GM23338 (cell line): Measurements from ENCODE around the gene S1PR1.

Source experiments
- EZH2phosphoT487 ChIP-seq: fragments of 200-600 bp; sonication (generic); IDR thresholded peaks from one replicate; pipeline ENCODE4 v1.8.1; 2018; ENCODE audit warnings: antibody characterized with exemption; ENCODE audit not compliant: unreplicated experiment
- JUNB ChIP-seq: IDR thresholded peaks from one replicate; pipeline ENCODE4 v1.6.1; 2016; ENCODE audit warnings: antibody characterized with exemption; ENCODE audit not compliant: unreplicated experiment
- POLR2AphosphoS5 ChIP-seq: IDR thresholded peaks from 2 replicates; pipeline ENCODE4 v1.6.1; 2016; ENCODE audit warnings: antibody characterized with exemption, low read depth
- TF ChIP-seq, protein P1 (sequence below), 2 experiments: fragments of 200-600 bp in 1 of 2; sonication (generic) in 1 of 2; conservative IDR thresholded peaks; 2 replicates each; pipeline versions ENCODE4 v1.5.1 to v1.6.1; 2016 to 2017; ENCODE audit warnings: antibody characterized with exemption in 2 of 2, low read depth in 2 of 2, mild to moderate bottlenecking in 2 of 2, moderate library complexity in 1 of 2

DNA sequence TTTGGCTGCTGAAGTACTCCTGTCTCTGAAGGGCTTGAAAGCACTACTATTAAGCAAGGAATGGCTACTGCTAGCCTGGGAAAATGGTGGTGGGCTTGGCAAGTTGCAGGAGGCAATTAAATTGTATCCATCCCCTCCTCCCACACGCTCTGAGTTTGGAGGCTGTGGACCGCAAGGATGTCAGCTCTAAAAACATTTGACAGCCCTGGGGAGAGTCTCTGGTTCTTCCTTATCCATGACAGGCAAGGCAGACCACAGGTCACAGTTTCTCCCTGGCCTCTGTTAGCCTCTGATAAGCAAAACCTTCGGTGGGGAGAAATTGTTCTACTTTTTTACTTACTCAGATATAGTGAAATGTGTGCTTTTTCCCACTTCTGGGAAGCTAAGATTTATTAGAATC, 46.6 kb downstream of the S1PR1 start:
- TF ChIP-seq EZH2phosphoT487 = no peak
- TF ChIP-seq, protein P1, sequence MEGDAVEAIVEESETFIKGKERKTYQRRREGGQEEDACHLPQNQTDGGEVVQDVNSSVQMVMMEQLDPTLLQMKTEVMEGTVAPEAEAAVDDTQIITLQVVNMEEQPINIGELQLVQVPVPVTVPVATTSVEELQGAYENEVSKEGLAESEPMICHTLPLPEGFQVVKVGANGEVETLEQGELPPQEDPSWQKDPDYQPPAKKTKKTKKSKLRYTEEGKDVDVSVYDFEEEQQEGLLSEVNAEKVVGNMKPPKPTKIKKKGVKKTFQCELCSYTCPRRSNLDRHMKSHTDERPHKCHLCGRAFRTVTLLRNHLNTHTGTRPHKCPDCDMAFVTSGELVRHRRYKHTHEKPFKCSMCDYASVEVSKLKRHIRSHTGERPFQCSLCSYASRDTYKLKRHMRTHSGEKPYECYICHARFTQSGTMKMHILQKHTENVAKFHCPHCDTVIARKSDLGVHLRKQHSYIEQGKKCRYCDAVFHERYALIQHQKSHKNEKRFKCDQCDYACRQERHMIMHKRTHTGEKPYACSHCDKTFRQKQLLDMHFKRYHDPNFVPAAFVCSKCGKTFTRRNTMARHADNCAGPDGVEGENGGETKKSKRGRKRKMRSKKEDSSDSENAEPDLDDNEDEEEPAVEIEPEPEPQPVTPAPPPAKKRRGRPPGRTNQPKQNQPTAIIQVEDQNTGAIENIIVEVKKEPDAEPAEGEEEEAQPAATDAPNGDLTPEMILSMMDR (conservative IDR thresholded peaks at IDR 0.05; ENCODE audit: low read depth in 2 of 2) = no peak
- TF ChIP-seq POLR2AphosphoS5 = no peak
- no peak for TF ChIP-seq JUNB
